GM12875 (cell line): ENCODE results near the gene TBC1D16.

Experiments used
- H3K4me3 ChIP-seq: one replicate; pipeline ENCODE4 v1.5.1; 2011; ENCODE audit warnings: low read depth, low read length, control low read depth
- TF ChIP-seq, protein P1 (sequence below): IDR thresholded peaks from 2 replicates; pipeline ENCODE4 v1.5.1; 2011; ENCODE audit warnings: low read depth, mild to moderate bottlenecking, control low read depth, inconsistent platforms, low read length, moderate library complexity, borderline replicate concordance; ENCODE audit not compliant: insufficient read depth

TBC1D16 gene

DNA sequence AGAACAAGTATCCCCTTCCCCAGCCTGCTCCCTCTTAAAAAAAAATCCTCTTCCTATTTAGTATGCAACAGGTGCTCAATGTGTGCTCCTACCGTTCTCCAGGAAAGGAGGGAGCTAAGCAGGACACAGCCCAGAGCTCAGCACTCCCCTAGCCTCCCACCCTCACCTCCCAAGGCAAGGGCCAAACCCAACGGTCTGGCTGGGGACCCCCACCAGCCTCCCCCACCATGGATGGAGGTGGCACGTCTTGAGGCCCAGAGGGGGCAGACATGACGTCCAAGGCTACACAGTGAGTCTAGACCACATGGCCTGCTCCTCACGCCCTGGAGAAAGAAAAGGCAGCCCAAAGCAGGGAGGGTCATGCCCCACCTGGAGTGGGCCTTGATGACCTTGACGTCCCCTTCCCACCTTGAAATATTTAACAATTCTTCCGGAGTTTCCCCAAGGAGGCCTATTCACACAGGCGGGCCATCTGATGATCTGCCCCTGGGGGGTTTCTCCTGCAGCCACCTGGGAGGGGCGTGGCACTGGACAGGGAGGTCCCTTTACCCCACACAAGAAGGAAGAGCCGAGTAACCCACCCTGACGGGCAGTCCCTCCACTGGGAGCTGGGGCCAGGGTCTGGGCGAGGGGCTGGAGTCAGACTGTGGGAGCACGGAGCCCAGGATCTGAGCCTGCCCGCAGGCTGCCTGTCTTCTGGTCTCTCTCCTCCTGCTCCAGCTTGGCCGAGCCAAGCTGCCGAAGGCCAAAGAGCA is 107.0 kb downstream of the TBC1D16 start:
- H3K4me3 ChIP-seq = no peak overlapping the region
- TF ChIP-seq, protein P1, sequence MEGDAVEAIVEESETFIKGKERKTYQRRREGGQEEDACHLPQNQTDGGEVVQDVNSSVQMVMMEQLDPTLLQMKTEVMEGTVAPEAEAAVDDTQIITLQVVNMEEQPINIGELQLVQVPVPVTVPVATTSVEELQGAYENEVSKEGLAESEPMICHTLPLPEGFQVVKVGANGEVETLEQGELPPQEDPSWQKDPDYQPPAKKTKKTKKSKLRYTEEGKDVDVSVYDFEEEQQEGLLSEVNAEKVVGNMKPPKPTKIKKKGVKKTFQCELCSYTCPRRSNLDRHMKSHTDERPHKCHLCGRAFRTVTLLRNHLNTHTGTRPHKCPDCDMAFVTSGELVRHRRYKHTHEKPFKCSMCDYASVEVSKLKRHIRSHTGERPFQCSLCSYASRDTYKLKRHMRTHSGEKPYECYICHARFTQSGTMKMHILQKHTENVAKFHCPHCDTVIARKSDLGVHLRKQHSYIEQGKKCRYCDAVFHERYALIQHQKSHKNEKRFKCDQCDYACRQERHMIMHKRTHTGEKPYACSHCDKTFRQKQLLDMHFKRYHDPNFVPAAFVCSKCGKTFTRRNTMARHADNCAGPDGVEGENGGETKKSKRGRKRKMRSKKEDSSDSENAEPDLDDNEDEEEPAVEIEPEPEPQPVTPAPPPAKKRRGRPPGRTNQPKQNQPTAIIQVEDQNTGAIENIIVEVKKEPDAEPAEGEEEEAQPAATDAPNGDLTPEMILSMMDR = no peak

DNA sequence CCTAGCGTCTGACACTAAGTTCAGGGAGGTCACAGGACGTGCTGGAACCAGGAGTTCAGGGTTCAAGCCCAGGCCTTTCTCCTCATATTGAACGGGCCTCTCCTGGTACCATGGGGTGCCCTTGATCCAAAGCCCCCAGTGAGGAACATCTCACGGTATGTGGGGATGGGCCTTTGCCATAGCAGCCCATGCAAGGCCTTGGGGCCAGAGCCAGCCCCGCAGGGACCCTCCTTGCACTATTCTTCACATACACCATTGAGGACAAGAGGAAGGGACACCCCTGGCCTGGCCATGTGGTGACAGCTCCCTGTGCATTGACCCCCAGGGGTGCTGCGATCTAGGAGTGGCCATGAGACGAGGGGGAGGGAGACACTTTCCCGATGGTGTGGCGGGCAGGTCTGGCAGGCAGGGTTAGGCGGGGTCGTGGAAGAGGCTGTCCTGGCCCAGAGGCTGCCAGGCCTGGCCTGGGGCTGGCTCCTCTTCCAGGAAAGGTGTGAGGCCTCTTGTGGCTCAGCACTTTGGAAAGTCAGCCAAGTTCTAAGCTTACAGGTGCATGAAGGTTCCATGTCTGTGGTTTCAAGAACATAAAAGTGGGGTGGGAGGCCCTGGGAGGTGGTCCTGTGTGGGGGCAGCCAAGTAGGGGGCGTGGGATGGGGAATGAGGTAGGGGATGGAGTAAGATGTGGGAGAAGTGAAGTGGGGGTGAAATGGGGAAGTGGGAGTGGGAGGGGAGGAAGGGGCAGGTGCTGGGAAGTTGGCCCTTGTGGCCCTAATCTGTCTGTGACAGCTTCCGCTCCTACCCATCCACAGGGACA is 107.8 kb downstream of the TBC1D16 start:
- TF ChIP-seq, protein P1 = no peak
- H3K4me3 ChIP-seq = no peak overlapping the region

DNA sequence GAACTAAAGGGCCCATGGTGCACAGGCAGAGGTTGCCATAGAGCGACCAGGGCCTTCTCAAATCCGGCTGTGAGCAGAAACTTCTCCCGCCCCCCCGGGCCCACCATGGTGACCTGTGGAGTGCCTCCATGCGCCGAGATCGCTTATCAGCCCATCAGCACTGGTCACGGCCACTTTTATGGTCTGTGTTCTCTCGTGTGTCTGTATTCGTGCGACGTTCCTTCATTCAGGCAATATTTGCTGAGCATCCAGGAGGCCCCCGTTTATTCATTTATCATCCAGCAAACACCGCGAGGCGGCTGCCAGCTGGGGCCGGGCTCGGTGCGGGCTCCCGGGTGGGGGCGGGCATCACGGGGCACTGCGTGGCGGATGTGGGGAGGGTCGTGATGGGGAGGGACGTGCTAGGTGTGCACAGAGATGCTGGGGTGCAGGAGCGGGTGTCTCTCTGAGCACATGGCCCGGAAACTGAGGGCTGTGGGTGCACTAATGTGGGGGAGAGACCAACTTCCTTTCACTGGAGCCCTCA is 108.5 kb downstream of the TBC1D16 start:
- TF ChIP-seq, protein P1 = no peak
- no peak overlapping the region for H3K4me3 ChIP-seq

DNA sequence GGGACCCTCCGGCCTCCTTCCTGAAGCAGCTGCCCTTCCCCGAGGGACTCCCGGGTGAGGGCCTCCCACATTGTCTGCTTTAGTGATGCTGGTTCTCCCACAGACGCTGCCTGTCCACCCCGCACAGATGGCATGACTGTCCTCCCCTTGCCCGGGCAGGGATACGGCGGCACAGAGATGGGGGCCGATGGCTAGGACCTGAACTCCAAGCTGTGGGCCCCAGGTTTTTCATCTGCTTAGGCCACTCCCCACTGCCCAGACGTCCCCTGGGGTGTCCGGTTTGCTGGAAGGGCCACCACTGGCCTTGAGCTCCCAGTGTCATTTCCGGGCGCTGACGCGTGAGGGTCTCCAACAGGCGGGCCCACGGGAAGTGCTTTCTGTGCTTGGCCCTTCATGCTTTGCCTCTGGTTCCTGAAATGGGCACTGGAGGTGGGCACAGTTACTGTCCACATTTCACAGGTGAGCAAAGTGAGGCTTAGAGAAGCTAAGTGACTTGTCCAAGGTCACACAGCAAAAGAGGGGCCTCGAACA is 109.0 kb downstream of the TBC1D16 start:
- H3K4me3 ChIP-seq = no peak overlapping the region
- TF ChIP-seq, protein P1 = no peak

DNA sequence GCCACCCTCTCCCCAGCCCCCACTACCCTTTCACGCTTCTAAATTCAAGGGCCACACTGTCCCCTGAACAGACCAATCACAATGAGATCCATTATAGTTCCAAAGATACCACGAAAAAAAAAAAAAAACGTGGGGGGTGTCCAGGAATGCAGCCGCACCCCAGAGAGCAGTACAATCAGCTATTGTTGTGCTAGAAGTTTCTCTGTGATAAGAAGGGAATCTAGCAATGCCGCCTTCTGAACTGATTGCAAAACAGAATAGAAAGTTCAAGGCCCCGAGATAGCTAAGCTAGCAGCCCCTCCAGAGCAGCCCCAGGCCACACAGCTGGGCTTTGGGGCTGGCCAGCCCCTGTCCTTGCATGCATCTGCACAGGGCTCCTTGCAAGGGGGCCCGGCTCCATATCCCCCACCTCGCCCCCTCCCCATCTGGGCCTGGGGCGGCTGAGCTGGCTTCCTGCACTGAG is 109.5 kb downstream of the TBC1D16 start:
- TF ChIP-seq, protein P1 = no peak

DNA sequence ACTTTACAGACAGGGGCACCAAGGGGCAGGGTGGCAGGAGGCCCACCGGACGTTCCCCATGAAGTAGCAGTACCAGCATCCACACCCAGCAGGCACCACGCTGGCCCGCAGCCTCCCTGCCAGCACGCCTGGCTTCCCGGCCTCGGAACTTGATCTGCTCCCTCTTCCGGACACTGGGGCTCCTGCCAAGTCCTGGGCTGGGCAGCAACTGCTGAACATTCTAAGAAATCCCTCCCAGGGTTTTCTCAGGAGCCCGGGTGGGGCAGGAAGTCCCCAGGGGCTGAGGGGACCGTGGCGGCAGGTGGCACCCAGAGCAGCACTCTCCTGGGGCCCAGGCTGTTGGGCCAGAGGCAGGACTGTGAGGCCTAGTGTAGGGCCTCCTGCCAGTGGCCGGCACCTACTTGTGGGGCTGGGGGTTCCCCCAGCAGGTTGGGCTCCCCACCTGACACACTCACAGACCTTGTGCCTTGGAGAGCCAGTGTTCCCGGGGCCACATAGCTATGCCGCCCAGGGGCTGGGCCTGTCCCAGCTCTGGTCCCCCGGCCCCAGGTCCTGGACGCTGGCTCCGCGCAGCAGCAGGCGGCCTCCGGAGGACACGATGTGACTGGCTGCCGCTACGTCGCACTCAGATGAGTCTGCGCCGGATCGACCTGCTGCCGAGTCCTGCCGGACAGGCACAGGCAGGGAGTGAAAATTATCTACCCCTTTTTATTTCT is 110.3 kb downstream of the TBC1D16 start:
- H3K4me3 ChIP-seq = no peak overlapping the region
- TF ChIP-seq, protein P1 = no peak

More for the DNA sequence above, 109.5 kb downstream of the TBC1D16 start:
- no peak overlapping the region for H3K4me3 ChIP-seq
